NCI-H1417 treated with DMSO at 0.1 percent for 48 hours (cell line): ENCODE results near the gene MYH7.

ENCODE experiments used
- DNase-seq: peaks from one replicate; lab custom pipeline; 2025; lab: John Stamatoyannopoulos, UW

The MYH7 gene

GRCh38 chr14:23366426-23366921 is 69.0 kb downstream of the MYH7 start:
- DNase-seq: no peak

DNA sequence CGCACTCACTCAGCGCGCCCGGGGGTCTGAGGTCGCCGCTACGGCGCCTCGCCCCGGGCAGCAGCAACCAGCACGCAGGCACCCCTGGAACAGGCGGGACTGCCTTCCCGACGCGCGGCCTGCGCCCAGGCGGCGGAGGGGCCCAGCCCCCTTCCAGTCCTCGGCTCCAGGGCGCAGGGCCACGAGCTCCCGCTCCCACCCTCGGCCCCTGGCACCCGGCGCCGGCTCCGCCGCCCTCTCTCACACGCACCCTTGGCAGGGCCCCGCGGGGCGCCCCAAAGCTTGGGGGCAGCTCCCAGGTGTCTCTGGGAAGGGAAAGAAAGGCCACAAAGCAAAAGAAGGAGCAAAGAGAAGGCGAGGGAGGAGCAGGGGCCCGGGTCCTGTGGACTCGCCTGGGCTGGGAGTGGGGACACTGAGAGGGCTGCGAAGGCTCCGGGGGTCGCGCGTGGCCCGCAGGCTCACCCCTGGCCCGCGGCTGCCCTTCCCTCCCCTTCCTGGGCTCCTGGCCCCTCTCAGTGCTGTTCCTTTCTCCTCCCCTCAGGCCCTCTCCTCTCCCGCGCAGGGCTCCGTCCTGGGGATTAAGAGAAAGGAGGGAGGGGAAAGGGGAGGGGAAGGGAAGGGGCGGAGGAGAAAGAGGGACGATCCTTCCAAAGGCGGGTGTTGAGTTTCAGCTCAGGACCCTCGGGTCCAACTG is 69.6 kb downstream of the MYH7 start:
- no peak for DNase-seq

DNA sequence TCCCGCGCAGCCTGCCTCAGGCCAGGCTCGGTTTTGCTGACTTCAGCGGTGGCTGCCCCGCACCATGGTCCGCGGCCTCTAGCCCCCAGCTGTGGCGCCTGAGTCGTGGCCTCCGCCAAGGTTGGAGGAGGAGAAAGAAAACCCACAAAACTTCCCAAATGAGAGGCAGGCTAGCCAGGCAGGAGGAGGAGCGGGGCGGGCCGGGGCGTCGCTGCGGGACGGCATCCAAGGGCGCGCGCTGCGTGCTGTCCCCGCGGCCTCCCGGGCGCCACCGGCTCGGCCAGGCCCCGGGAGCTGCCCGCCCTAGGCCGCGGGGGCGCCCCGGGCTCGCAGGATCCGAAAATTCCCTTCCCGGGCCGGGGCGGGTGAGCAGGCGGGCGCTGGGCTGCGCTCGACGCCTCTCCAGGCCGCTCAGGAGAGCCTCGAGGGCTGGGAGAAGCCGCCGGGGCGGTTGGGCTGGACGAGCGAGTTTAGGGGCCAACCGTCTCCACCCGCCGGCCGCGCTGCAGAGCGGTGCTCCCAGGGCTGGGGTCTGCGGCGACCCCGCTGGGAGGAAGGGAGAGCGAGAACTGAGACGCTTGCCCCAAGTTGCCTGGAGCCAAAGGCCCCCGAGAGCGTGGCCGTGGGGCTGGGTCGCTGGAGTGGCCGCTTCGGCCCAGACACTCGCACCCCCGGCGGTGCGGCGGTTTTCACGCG is 70.3 kb downstream of the MYH7 start, which contains the start of gene EFS:
Gene EFS, minus strand, starts transcription at position 137 of the 696 bp plus-strand sequence. CDS start 147 bp downstream, outside the sequence.
- DNase-seq: no peak

DNA sequence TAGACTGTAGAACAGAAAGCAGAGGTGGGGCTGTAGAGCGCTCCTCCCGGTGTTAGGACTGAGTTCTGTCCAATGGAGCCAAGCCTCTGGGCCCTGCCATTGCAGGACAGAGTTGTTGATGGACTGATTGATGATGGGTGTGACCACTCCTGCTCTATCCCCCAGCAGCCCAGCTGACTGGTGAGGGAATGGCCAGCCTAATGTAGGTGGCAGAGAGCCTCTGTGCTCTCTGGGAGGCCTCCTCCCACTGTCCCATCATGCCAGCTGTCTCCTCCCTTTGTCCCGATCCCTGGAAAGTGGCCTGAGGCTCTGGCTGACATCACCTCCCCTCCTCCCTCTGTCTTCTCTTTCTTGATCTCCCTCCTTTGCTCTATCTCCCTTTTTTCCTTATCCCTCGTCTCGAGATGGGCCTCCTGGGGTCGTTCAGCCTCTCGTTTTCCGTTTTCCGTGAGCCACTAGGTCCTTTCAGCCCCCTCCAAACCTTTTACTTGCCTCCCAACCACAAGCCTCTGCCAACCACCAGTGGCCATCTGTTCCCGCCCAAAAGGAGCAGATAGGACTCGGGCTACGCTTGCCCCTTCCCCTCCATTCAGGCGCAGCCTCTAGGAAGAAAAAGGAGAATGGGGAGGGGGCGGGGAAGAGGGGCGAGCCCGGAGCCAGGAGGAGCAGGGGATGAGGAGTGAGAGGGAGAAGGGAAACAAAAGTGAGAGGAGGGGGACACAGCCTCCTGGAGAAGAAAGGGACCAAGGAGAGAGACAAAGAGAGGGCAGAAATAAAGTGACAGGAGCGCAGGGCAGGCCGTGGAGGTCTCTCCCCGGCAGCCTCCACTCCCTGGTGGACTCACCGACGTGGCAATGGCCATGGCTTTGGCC is 71.1 kb downstream of the MYH7 start:
- DNase-seq: no peak
